ENCODE measurements around the gene HERC6. TPM values are rescaled to one million over a fixed set of nuclear protein-coding genes. Genes with fewer than 3 reads are reported as not detected.

The HERC6 gene
- total RNA-seq, 1 experiment from 2014 or later = 4.1 TPM

- TF ChIP-seq KAT7 (CRISPR knock-in tag; IDR thresholded peaks at IDR 0.05; ENCODE audit: borderline replicate concordance) = no peak
- TF ChIP-seq ZNF232 (CRISPR knock-in tag; IDR thresholded peaks at IDR 0.05) = no peak
- TF ChIP-seq ZNF138 (CRISPR knock-in tag; conservative IDR thresholded peaks at IDR 0.05) = no peak
- TF ChIP-seq NFYB (CRISPR knock-in tag; conservative IDR thresholded peaks at IDR 0.05; ENCODE audit: low read depth) = no peak
- TF ChIP-seq, protein P1, sequence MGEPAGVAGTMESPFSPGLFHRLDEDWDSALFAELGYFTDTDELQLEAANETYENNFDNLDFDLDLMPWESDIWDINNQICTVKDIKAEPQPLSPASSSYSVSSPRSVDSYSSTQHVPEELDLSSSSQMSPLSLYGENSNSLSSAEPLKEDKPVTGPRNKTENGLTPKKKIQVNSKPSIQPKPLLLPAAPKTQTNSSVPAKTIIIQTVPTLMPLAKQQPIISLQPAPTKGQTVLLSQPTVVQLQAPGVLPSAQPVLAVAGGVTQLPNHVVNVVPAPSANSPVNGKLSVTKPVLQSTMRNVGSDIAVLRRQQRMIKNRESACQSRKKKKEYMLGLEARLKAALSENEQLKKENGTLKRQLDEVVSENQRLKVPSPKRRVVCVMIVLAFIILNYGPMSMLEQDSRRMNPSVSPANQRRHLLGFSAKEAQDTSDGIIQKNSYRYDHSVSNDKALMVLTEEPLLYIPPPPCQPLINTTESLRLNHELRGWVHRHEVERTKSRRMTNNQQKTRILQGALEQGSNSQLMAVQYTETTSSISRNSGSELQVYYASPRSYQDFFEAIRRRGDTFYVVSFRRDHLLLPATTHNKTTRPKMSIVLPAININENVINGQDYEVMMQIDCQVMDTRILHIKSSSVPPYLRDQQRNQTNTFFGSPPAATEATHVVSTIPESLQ (CRISPR knock-in tag; IDR thresholded peaks at IDR 0.05) = no peak
- no peak for TF ChIP-seq HMGA2 (CRISPR knock-in tag; IDR thresholded peaks at IDR 0.05)
- TF ChIP-seq ELF4 (CRISPR knock-in tag; IDR thresholded peaks at IDR 0.05; ENCODE audit: low read depth) = no peak
- TF ChIP-seq HMGXB4 (CRISPR knock-in tag; IDR thresholded peaks at IDR 0.05) = no peak
- TF ChIP-seq, protein P2, sequence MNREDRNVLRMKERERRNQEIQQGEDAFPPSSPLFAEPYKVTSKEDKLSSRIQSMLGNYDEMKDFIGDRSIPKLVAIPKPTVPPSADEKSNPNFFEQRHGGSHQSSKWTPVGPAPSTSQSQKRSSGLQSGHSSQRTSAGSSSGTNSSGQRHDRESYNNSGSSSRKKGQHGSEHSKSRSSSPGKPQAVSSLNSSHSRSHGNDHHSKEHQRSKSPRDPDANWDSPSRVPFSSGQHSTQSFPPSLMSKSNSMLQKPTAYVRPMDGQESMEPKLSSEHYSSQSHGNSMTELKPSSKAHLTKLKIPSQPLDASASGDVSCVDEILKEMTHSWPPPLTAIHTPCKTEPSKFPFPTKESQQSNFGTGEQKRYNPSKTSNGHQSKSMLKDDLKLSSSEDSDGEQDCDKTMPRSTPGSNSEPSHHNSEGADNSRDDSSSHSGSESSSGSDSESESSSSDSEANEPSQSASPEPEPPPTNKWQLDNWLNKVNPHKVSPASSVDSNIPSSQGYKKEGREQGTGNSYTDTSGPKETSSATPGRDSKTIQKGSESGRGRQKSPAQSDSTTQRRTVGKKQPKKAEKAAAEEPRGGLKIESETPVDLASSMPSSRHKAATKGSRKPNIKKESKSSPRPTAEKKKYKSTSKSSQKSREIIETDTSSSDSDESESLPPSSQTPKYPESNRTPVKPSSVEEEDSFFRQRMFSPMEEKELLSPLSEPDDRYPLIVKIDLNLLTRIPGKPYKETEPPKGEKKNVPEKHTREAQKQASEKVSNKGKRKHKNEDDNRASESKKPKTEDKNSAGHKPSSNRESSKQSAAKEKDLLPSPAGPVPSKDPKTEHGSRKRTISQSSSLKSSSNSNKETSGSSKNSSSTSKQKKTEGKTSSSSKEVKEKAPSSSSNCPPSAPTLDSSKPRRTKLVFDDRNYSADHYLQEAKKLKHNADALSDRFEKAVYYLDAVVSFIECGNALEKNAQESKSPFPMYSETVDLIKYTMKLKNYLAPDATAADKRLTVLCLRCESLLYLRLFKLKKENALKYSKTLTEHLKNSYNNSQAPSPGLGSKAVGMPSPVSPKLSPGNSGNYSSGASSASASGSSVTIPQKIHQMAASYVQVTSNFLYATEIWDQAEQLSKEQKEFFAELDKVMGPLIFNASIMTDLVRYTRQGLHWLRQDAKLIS (CRISPR knock-in tag; IDR thresholded peaks at IDR 0.05; ENCODE audit: borderline replicate concordance) = no peak
- TF ChIP-seq GABPB1 (CRISPR knock-in tag; IDR thresholded peaks at IDR 0.05) = no peak
- no peak for TF ChIP-seq TEAD4 (CRISPR knock-in tag; IDR thresholded peaks at IDR 0.05)
These were observed 32.9 kb downstream of the HERC6 start (continued) for GRCh38 chr4:88411491-88412096.

GRCh38 chr4:88413801-88414200, 35.1 kb downstream of the HERC6 start:
- TF ChIP-seq MXD4 (CRISPR knock-in tag; IDR thresholded peaks at IDR 0.05; ENCODE audit: borderline replicate concordance) = no peak
- TF ChIP-seq E2F1 (CRISPR knock-in tag; IDR thresholded peaks at IDR 0.05) = no peak
- TF ChIP-seq ZNF671 (CRISPR knock-in tag; IDR thresholded peaks at IDR 0.05) = no peak
- TF ChIP-seq MAX (CRISPR knock-in tag; IDR thresholded peaks at IDR 0.05) = no peak
- no peak for TF ChIP-seq GRHL2 (CRISPR knock-in tag; IDR thresholded peaks at IDR 0.05; ENCODE audit: insufficient replicate concordance, severe bottlenecking)
- TF ChIP-seq IRF2 (CRISPR knock-in tag; IDR thresholded peaks at IDR 0.05; ENCODE audit: borderline replicate concordance, low read depth) = no peak
- DNase-seq (ENCODE audit: low spot score) = no peak
- CTCF ChIA-PET = no interaction called here
- no peak for ATAC-seq
- H3K27ac Mint-ChIP-seq = no peak overlapping the region
- peaks cover 8% of the 10 kb centered on the region for H3K9me3 Mint-ChIP-seq
- POLR2A ChIA-PET = no interaction called here
- H3K4me3 Mint-ChIP-seq = no peak overlapping the region
- peaks cover 5% of the 10 kb centered on the region for H3K4me1 Mint-ChIP-seq
- H3K27me3 Mint-ChIP-seq (ENCODE audit: low read depth) = no peaks in the 10 kb centered on the region
- peaks cover 9% of the 10 kb centered on the region for H3K36me3 Mint-ChIP-seq
